T-cell (primary cell): Measurements from ENCODE around the gene FAF2. TPM values are rescaled to one million over a fixed set of nuclear protein-coding genes. Genes with fewer than 3 reads are reported as not detected.
"Not testable (repeated sequence)": the region's sequence is repeated elsewhere in the genome, so short reads cannot be mapped to it uniquely, and the experiment has no call there.

Experiments
- ATAC-seq, 4 experiments: fragments of 200-7000 bp in 3 of 4; fragments of 150-1000 bp in 1 of 4; cut with Tn5 transposase; replicated peaks in 1 of 4; 1 replicate in 3 of 4; 2 replicates in 1 of 4; pipeline ENCODE4 v1.10.0; 2021; ENCODE audit warnings: moderate library complexity in 3 of 4, mild to moderate bottlenecking in 2 of 4, moderate number of reproducible peaks in 1 of 4
- CTCF ChIA-PET, 2 donors: fragments of 300-600 bp; sonication (Branson Sonifier 250); formaldehyde crosslinking; loops; one replicate each; lab custom pipeline; 2022; ENCODE audit warnings: antibody characterized with exemption in 2 of 2; lab: Charles Lee
- POLR2A ChIA-PET, 2 donors: fragments of 300-600 bp; sonication (Branson Sonifier 250); formaldehyde crosslinking; loops; one replicate each; lab custom pipeline; 2022; ENCODE audit warnings: antibody characterized with exemption in 2 of 2; lab: Charles Lee
- DNase-seq, 35 experiments: peaks; one replicate each; pipeline versions ENCODE4 v3.0.0 to v3.0.0-alpha.2; 2013 to 2023
- H3K27ac ChIP-seq: one replicate; pipeline ENCODE4 v1.5.1; 2013; ENCODE audit warnings: low read length
- H3K27me3 ChIP-seq, 2 experiments: replicated peaks in 1 of 2; 1 replicate in 1 of 2; 2 replicates in 1 of 2; pipeline versions ENCODE4 v1.6.1 to v1.7.0; 2013; ENCODE audit warnings: low read length in 1 of 2, mixed read lengths in 1 of 2; ENCODE audit not compliant: control insufficient read depth in 2 of 2, insufficient read depth in 2 of 2; ENCODE audit errors: extremely low read depth in 1 of 2
- H3K36me3 ChIP-seq, 2 donors: 1 replicate in 1 of 2; 2 replicates in 1 of 2; pipeline versions ENCODE4 v1.6.1 to v1.7.0; 2013; ENCODE audit warnings: low read length in 1 of 2; ENCODE audit not compliant: control insufficient read depth in 2 of 2, insufficient read depth in 1 of 2; ENCODE audit errors: extremely low read depth in 1 of 2
- H3K4me1 ChIP-seq, 2 experiments: 1 replicate in 1 of 2; 2 replicates in 1 of 2; pipeline versions ENCODE4 v1.6.1 to v1.7.0; 2013; ENCODE audit warnings: low read length in 2 of 2, mixed read lengths in 1 of 2; ENCODE audit not compliant: insufficient read depth in 2 of 2, control insufficient read depth in 1 of 2; ENCODE audit errors: extremely low read depth in 1 of 2
- H3K4me3 ChIP-seq, 2 donors: 1 replicate in 1 of 2; 2 replicates in 1 of 2; pipeline versions ENCODE4 v1.5.1 to v1.7.0; 2013; ENCODE audit warnings: mild to moderate bottlenecking in 2 of 2, low read length in 1 of 2, moderate library complexity in 1 of 2; ENCODE audit not compliant: control insufficient read depth in 1 of 2; ENCODE audit errors: extremely low read depth in 1 of 2
- H3K9me3 ChIP-seq: 2 replicates; pipeline ENCODE4 v1.7.0; 2013
- H3K27ac Mint-ChIP-seq, 2 donors: one replicate each; pipeline ENCODE4 v1.8.0; 2020 to 2021; ENCODE audit warnings: mild to moderate bottlenecking in 2 of 2, mixed read lengths in 2 of 2
- H3K27me3 Mint-ChIP-seq, 2 donors: one replicate each; pipeline ENCODE4 v1.8.0; 2021 to 2022; ENCODE audit warnings: mixed read lengths in 2 of 2
- H3K36me3 Mint-ChIP-seq: one replicate; pipeline ENCODE4 v1.8.0; 2021; ENCODE audit warnings: mixed read lengths
- H3K4me1 Mint-ChIP-seq, 3 donors: one replicate each; pipeline ENCODE4 v1.8.0; 2020 to 2022; ENCODE audit warnings: mixed read lengths in 3 of 3, mild to moderate bottlenecking in 1 of 3
- H3K4me3 Mint-ChIP-seq, 3 donors: one replicate each; pipeline ENCODE4 v1.8.0; 2020 to 2022; ENCODE audit warnings: mild to moderate bottlenecking in 3 of 3, mixed read lengths in 3 of 3, moderate library complexity in 3 of 3
- H3K9me3 Mint-ChIP-seq, 3 donors: one replicate each; pipeline ENCODE4 v1.8.0; 2020 to 2022; ENCODE audit warnings: mixed read lengths in 3 of 3
- WGBS: methylation state at CpG from one replicate; pipeline ENCODE4 v1.1.5; 2013; ENCODE audit warnings: missing lambda C conversion rate; ENCODE audit not compliant: insufficient coverage; 5-methylcytosine and 5-hydroxymethylcytosine counted together
- total RNA-seq, 35 experiments: library from RNA in 6 of 35; stranded (reverse) in 6 of 35; fragments of 120-200 nt in 1 of 35; gene quantifications; one replicate each; pipeline versions ENCODE4 v1.2.1 to v1.2.4 and lab custom pipeline; 2013 to 2026

FAF2 gene
- total RNA-seq, 5 donors from 2014 or later (not counting 1 experiment from before 2014, with no cell fraction given): 24.1 to 27.7 (median 26.2) TPM

GRCh38 chr5:176487160-176487559, 39.0 kb downstream of the FAF2 start:
- Mint-ChIP-seq H3K27ac (peak overlapping the region in 1 of 2 donors; percentile 66), H3K4me1 (peaks cover 45 to 50% (median 50%) of the 10 kb centered on the region in 3 donors), H3K36me3 (peaks cover 57% of the 10 kb centered on the region)
- H3K9me3 Mint-ChIP-seq, H3K9me3 ChIP-seq, H3K4me3 Mint-ChIP-seq, H3K27me3 ChIP-seq, ATAC-seq, POLR2A ChIA-PET, H3K4me3 ChIP-seq, H3K27me3 Mint-ChIP-seq, DNase-seq, H3K27ac ChIP-seq: not testable (repeated sequence)
- Histone ChIP-seq H3K4me1 (peaks cover 7 to 22% of the 10 kb centered on the region in 2 experiments), H3K36me3 (peaks cover 4 to 52% of the 10 kb centered on the region in 2 donors)
- WGBS: 95% methylated on average over 3 of the region's 4 CpGs
- CTCF ChIA-PET: interaction anchor here in 1 of 2 donors (0.6 kb wide), 2 partner anchors 56 to 279 kb away, joined by 5 to 6 read pairs; no protein-coding TSS in a partner anchor

GRCh38 chr5:176489077-176489476, 40.9 kb downstream of the FAF2 start:
- peak overlapping the region; percentile 66 to 78 for H3K27ac Mint-ChIP-seq
- POLR2A ChIA-PET: no interaction called here
- no peak overlapping the region for H3K4me3 ChIP-seq
- CTCF ChIA-PET: interaction anchor here in 1 of 2 donors (1.2 kb wide), 1 partner anchor 42 kb away, joined by 3 read pairs; no protein-coding TSS in a partner anchor
- H3K4me1 ChIP-seq: peaks cover 7 to 22% of the 10 kb centered on the region in 2 experiments
- peaks cover 10 to 59% of the 10 kb centered on the region in 2 donors for H3K36me3 ChIP-seq
- H3K9me3 Mint-ChIP-seq: no peaks in the 10 kb centered on the region
- H3K36me3 Mint-ChIP-seq: peaks cover 65% of the 10 kb centered on the region
- H3K4me3 Mint-ChIP-seq: peak overlapping the region in 2 of 3 donors; percentile 37 to 43
- ATAC-seq (no peak), DNase-seq (no peak)
- no peaks in the 10 kb centered on the region for H3K27me3 ChIP-seq
- H3K27ac ChIP-seq: peak overlapping the region; percentile 32
- no peaks in the 10 kb centered on the region for H3K9me3 ChIP-seq
- H3K4me1 Mint-ChIP-seq: peaks cover 41 to 45% (median 43%) of the 10 kb centered on the region in 3 donors
- WGBS: no CpG with 5 or more reads among the region's 1 CpG
- H3K27me3 Mint-ChIP-seq: no peaks in the 10 kb centered on the region

GRCh38 chr5:176490301-176490700, 42.1 kb downstream of the FAF2 start:
- H3K4me3 ChIP-seq: no peak overlapping the region
- H3K27ac Mint-ChIP-seq: no peak overlapping the region
- no CpG with 5 or more reads among the region's 1 CpG for WGBS
- H3K4me1 Mint-ChIP-seq: peaks cover 33 to 34% (median 34%) of the 10 kb centered on the region in 3 donors
- H3K36me3 Mint-ChIP-seq: peaks cover 67% of the 10 kb centered on the region
- no peaks in the 10 kb centered on the region for H3K27me3 Mint-ChIP-seq
- H3K9me3 Mint-ChIP-seq: no peaks in the 10 kb centered on the region
- ChIA-PET POLR2A (no interaction called here), CTCF (interaction anchor here in 1 of 2 donors (0.7 kb wide), 1 partner anchor 166 kb away, joined by 8 read pairs; no protein-coding TSS in a partner anchor)
- H3K4me3 Mint-ChIP-seq: no peak overlapping the region
- H3K4me1 ChIP-seq: peaks cover 7 to 19% of the 10 kb centered on the region in 2 experiments
- ATAC-seq (no peak), DNase-seq (no peak)
- H3K27ac ChIP-seq: no peak overlapping the region
- H3K36me3 ChIP-seq: peaks cover 10 to 65% of the 10 kb centered on the region in 2 donors
- no peaks in the 10 kb centered on the region for H3K9me3 ChIP-seq
- H3K27me3 ChIP-seq: no peaks in the 10 kb centered on the region

- Histone ChIP-seq H3K36me3 (peaks cover 10 to 66% of the 10 kb centered on the region in 2 donors), H3K4me1 (peaks cover 7 to 19% of the 10 kb centered on the region in 2 experiments), H3K27me3 (no peaks in the 10 kb centered on the region), H3K4me3 (no peak overlapping the region), H3K9me3 (no peaks in the 10 kb centered on the region), H3K27ac (no peak overlapping the region)
- peaks cover 29 to 32% (median 31%) of the 10 kb centered on the region in 3 donors for H3K4me1 Mint-ChIP-seq
- H3K36me3 Mint-ChIP-seq: peaks cover 64% of the 10 kb centered on the region
- H3K4me3 Mint-ChIP-seq: no peak overlapping the region
- ATAC-seq (no peak), DNase-seq (no peak)
- no peaks in the 10 kb centered on the region for H3K9me3 Mint-ChIP-seq
- ChIA-PET CTCF (no interaction called here), POLR2A (no interaction called here)
- no peaks in the 10 kb centered on the region for H3K27me3 Mint-ChIP-seq
- H3K27ac Mint-ChIP-seq: peak overlapping the region; percentile 15 to 48
- WGBS: no CpG with 5 or more reads among the region's 3 CpGs
Measured at GRCh38 chr5:176491101-176491502, 42.9 kb downstream of the FAF2 start.

GRCh38 chr5:176491901-176492300, 43.7 kb downstream of the FAF2 start:
- H3K4me1 Mint-ChIP-seq: peaks cover 21 to 26% (median 24%) of the 10 kb centered on the region in 3 donors
- no peaks in the 10 kb centered on the region for H3K9me3 ChIP-seq
- peaks cover 60% of the 10 kb centered on the region for H3K36me3 Mint-ChIP-seq
- H3K4me3 ChIP-seq: no peak overlapping the region
- H3K9me3 Mint-ChIP-seq: no peaks in the 10 kb centered on the region
- no peak overlapping the region for H3K4me3 Mint-ChIP-seq
- ChIA-PET POLR2A (no interaction called here), CTCF (no interaction called here)
- H3K36me3 ChIP-seq: peaks cover 10 to 66% of the 10 kb centered on the region in 2 donors
- H3K27ac ChIP-seq: no peak overlapping the region
- no peaks in the 10 kb centered on the region for H3K27me3 Mint-ChIP-seq
- ATAC-seq (no peak), DNase-seq (no peak)
- H3K27me3 ChIP-seq: no peaks in the 10 kb centered on the region
- peak overlapping the region in 1 of 2 donors; percentile 40 for H3K27ac Mint-ChIP-seq
- H3K4me1 ChIP-seq: peaks cover 7 to 19% of the 10 kb centered on the region in 2 experiments
- 95% methylated on average over 4 of the region's 8 CpGs for WGBS

GRCh38 chr5:176492431-176492830, 44.2 kb downstream of the FAF2 start:
- CTCF ChIA-PET: interaction anchor here in 1 of 2 donors (1.4 kb wide), 1 partner anchor 44 kb away, joined by 3 read pairs; the partner anchor contains the start of gene FAF2

More at GRCh38 chr5:176492431-176492830, 44.2 kb downstream of the FAF2 start:
- POLR2A ChIA-PET: interaction anchor here in 1 of 2 donors (0.6 kb wide), 1 partner anchor 37 kb away, joined by 3 read pairs; no protein-coding TSS in a partner anchor
- no peaks in the 10 kb centered on the region for H3K27me3 ChIP-seq
- H3K9me3 ChIP-seq: no peaks in the 10 kb centered on the region
- no peak overlapping the region for H3K27ac ChIP-seq
- DNase-seq (no peak), ATAC-seq (no peak)
- no peak overlapping the region for H3K4me3 ChIP-seq
- H3K27ac Mint-ChIP-seq: no peak overlapping the region
- no peak overlapping the region for H3K4me3 Mint-ChIP-seq
- H3K4me1 ChIP-seq: peaks cover 7 to 14% of the 10 kb centered on the region in 2 experiments
- no peaks in the 10 kb centered on the region for H3K27me3 Mint-ChIP-seq
- 97% methylated on average over 3 of the region's 3 CpGs for WGBS
- H3K9me3 Mint-ChIP-seq: no peaks in the 10 kb centered on the region
- H3K4me1 Mint-ChIP-seq: peaks cover 19 to 22% (median 21%) of the 10 kb centered on the region in 3 donors
- H3K36me3 ChIP-seq: peaks cover 10 to 69% of the 10 kb centered on the region in 2 donors
- H3K36me3 Mint-ChIP-seq: peaks cover 62% of the 10 kb centered on the region
